ENCODE data around the gene ARL6. TPM values are rescaled to one million over a fixed set of nuclear protein-coding genes. Genes with fewer than 3 reads are reported as not detected.

Gene ARL6
- total and polyA plus RNA-seq, 7 donors: 1.1 to 6.2 (median 1.8) TPM

DNA sequence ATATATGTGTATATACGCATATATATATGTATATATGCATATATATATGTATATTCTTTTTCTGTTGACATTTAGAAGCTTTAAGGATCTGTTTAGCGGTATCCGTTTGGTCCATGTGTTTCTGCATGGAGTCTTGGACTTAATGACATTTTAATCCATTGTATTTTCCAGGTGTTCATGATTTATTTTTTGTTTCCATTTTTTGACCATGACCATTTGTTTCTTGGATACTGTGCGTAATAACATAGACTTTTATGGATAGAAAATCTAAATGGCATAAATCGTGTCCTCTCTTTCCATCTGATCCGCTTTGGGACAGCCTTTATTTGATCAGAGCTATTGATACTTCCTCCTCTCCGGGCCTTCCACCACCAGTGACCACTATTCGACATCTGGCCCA lies 76.7 kb downstream of the ARL6 start:
- intact Hi-C loops (cut with DNase I): no loop called here
- TF ChIP-seq, protein P1, sequence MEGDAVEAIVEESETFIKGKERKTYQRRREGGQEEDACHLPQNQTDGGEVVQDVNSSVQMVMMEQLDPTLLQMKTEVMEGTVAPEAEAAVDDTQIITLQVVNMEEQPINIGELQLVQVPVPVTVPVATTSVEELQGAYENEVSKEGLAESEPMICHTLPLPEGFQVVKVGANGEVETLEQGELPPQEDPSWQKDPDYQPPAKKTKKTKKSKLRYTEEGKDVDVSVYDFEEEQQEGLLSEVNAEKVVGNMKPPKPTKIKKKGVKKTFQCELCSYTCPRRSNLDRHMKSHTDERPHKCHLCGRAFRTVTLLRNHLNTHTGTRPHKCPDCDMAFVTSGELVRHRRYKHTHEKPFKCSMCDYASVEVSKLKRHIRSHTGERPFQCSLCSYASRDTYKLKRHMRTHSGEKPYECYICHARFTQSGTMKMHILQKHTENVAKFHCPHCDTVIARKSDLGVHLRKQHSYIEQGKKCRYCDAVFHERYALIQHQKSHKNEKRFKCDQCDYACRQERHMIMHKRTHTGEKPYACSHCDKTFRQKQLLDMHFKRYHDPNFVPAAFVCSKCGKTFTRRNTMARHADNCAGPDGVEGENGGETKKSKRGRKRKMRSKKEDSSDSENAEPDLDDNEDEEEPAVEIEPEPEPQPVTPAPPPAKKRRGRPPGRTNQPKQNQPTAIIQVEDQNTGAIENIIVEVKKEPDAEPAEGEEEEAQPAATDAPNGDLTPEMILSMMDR (IDR thresholded peaks at IDR 0.05): no peak
- ATAC-seq (no peak), DNase-seq (no peak)
- 95 to 97% (median 96%) methylated on average over 8 of the region's 8 CpGs for WGBS, 3 donors
- H3K4me1 ChIP-seq: peaks cover 15% of the 10 kb centered on the region
- H3K9me3 ChIP-seq: no peaks in the 10 kb centered on the region
- no peak overlapping the region for H3K27ac ChIP-seq
- H3K27me3 ChIP-seq (ENCODE audit: insufficient read depth in 3 of 3, low read length in 2 of 3): no peaks in the 10 kb centered on the region
- no peak overlapping the region for H3K4me3 ChIP-seq
- H3K36me3 ChIP-seq (ENCODE audit: insufficient read depth in 1 of 2, low read depth in 1 of 2): peaks cover 0 to 10% of the 10 kb centered on the region in 2 donors

DNA sequence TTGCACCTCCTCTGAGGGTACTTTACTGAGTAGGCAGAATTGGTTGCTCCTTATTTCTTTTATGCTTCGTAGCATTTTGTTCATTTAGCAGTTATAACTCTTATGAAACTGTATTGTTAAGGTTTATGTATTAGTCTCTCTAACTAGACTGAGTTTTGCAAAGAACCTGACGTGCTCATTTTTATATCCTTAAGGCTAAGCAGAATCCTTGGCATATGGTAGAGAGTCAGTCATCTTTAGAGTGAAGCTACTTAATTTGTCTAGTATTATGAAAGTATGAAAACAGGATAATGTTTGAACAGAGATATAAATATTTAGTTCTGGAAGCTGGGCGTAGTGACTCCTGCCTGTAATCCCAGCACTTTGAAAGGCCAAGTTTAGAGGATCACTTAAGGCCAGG lies 77.4 kb downstream of the ARL6 start:
- peaks cover 15% of the 10 kb centered on the region for H3K4me1 ChIP-seq
- no peak for ATAC-seq
- no peak overlapping the region for H3K27ac ChIP-seq

DNA sequence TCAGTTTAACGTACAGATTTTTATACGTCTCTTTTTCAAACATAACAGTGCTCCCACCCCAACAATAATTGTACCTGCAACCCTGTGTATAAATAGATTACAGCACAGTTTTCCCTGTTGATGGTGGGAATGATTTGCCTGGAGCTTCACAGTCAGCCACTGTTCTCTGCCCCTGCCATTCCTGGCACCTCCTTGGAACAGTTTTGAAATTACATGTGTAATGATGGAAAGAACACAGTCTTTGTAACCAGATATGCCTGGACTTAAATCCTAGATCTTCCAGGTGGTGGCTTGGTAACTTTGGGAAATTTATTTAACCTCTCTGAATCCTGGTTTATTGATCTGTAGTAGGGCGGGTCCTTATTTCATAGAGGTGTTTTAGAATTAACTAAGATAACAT lies 84.2 kb downstream of the ARL6 start:
- no peaks in the 10 kb centered on the region for H3K27me3 ChIP-seq (ENCODE audit: insufficient read depth in 3 of 3, low read length in 2 of 3)
- TF ChIP-seq, protein P1 (IDR thresholded peaks at IDR 0.05): no peak
- no peak overlapping the region for H3K27ac ChIP-seq
- H3K36me3 ChIP-seq (ENCODE audit: insufficient read depth in 1 of 2, low read depth in 1 of 2): peaks cover 0 to 20% of the 10 kb centered on the region in 2 donors
- peak in 2 of 4 donors; percentile 71 to 72 for ATAC-seq
- H3K4me3 ChIP-seq: no peak overlapping the region
- WGBS, 3 donors: 88 to 91% (median 88%) methylated on average over 3 of the region's 3 CpGs
- DNase-seq: no peak
- H3K4me1 ChIP-seq: peaks cover 7% of the 10 kb centered on the region
- H3K9me3 ChIP-seq: peaks cover 5% of the 10 kb centered on the region
- intact Hi-C loops (cut with DNase I): no loop called here

More for the DNA sequence above, 77.4 kb downstream of the ARL6 start:
- H3K4me3 ChIP-seq: no peak overlapping the region
- H3K9me3 ChIP-seq: no peaks in the 10 kb centered on the region
- TF ChIP-seq, protein P1 (IDR thresholded peaks at IDR 0.05): no peak
- no peak for DNase-seq
- intact Hi-C loops (cut with DNase I): no loop called here
- H3K36me3 ChIP-seq (ENCODE audit: insufficient read depth in 1 of 2, low read depth in 1 of 2): peaks cover 0 to 14% of the 10 kb centered on the region in 2 donors
- H3K27me3 ChIP-seq (ENCODE audit: insufficient read depth in 3 of 3, low read length in 2 of 3): no peaks in the 10 kb centered on the region
- WGBS, 3 donors: 95 to 96% (median 96%) methylated on average over 3 of the region's 3 CpGs

Other genes starting within 250 kb of the ARL6 start
- 10 to 100 TPM; 10.1 to 36.9 (median 21.8) TPM for gene CRYBG3, start 57.3 kb downstream of the ARL6 start, total RNA-seq
- 1 to 10 TPM; 5.1 to 9.2 (median 6.9) TPM for gene CRYBG3, start 57.3 kb downstream of the ARL6 start, polyA plus RNA-seq
- gene RIOX2, start 207.7 kb downstream of the ARL6 start, total RNA-seq: 10 to 100 TPM; 23.0 to 66.2 (median 34.8) TPM
- gene RIOX2, start 207.7 kb downstream of the ARL6 start, polyA plus RNA-seq: 10 to 100 TPM; 16.7 to 45.8 (median 26.5) TPM

Measured in psoas muscle (tissue), 8 donors.